ENCODE measurements around the gene CTSK.

DNA sequence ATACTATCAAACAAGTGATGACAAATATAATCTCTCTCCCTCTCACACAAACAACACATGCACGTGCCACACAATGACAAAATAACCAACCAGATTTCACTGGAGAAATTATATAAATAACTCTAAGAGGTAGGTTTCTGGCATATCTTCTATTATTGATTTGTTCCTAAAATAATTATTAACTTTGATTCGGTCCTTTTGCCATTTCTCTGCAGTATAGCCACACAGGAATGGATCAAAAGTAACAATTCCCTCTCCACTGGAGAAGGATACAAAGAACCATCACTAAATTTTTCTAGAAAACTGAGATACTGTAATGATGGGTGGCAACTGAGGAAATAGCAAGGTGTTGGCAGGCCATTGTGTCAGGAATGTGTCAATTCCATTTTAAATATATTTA, 34.9 kb upstream of the CTSK start:
- TF ChIP-seq, protein P1, sequence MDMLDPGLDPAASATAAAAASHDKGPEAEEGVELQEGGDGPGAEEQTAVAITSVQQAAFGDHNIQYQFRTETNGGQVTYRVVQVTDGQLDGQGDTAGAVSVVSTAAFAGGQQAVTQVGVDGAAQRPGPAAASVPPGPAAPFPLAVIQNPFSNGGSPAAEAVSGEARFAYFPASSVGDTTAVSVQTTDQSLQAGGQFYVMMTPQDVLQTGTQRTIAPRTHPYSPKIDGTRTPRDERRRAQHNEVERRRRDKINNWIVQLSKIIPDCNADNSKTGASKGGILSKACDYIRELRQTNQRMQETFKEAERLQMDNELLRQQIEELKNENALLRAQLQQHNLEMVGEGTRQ (IDR thresholded peaks at IDR 0.05; ENCODE audit: borderline replicate concordance, low read depth, low read length), result no peak
- no peak for TF ChIP-seq EZH2phosphoT487 (IDR thresholded peaks at IDR 0.05; ENCODE audit: borderline replicate concordance, low read depth)
- TF ChIP-seq, protein P2, sequence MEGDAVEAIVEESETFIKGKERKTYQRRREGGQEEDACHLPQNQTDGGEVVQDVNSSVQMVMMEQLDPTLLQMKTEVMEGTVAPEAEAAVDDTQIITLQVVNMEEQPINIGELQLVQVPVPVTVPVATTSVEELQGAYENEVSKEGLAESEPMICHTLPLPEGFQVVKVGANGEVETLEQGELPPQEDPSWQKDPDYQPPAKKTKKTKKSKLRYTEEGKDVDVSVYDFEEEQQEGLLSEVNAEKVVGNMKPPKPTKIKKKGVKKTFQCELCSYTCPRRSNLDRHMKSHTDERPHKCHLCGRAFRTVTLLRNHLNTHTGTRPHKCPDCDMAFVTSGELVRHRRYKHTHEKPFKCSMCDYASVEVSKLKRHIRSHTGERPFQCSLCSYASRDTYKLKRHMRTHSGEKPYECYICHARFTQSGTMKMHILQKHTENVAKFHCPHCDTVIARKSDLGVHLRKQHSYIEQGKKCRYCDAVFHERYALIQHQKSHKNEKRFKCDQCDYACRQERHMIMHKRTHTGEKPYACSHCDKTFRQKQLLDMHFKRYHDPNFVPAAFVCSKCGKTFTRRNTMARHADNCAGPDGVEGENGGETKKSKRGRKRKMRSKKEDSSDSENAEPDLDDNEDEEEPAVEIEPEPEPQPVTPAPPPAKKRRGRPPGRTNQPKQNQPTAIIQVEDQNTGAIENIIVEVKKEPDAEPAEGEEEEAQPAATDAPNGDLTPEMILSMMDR (IDR thresholded peaks at IDR 0.05), result no peak
- no peak for TF ChIP-seq GABPA (IDR thresholded peaks at IDR 0.05; ENCODE audit: low read depth)
- TF ChIP-seq TAF1 (IDR thresholded peaks at IDR 0.05; ENCODE audit: borderline replicate concordance, low read depth, low read length), result no peak
- no peak for TF ChIP-seq YY1 (IDR thresholded peaks at IDR 0.05; ENCODE audit: low read depth)
- no peak for TF ChIP-seq SMC3 (IDR thresholded peaks at IDR 0.05; ENCODE audit: low read depth, low read length)
- no peak for TF ChIP-seq EP300 (IDR thresholded peaks at IDR 0.05; ENCODE audit: borderline replicate concordance in 1 of 2, low read depth in 1 of 2, low read length in 1 of 2)
- TF ChIP-seq TCF12 (IDR thresholded peaks at IDR 0.05), result no peak
- TF ChIP-seq RCOR1 (IDR thresholded peaks at IDR 0.05; ENCODE audit: low read length), result no peak
- no peak for TF ChIP-seq POLR2AphosphoS5 (IDR thresholded peaks at IDR 0.05; ENCODE audit: low read depth, low read length)
- TF ChIP-seq, protein P3, sequence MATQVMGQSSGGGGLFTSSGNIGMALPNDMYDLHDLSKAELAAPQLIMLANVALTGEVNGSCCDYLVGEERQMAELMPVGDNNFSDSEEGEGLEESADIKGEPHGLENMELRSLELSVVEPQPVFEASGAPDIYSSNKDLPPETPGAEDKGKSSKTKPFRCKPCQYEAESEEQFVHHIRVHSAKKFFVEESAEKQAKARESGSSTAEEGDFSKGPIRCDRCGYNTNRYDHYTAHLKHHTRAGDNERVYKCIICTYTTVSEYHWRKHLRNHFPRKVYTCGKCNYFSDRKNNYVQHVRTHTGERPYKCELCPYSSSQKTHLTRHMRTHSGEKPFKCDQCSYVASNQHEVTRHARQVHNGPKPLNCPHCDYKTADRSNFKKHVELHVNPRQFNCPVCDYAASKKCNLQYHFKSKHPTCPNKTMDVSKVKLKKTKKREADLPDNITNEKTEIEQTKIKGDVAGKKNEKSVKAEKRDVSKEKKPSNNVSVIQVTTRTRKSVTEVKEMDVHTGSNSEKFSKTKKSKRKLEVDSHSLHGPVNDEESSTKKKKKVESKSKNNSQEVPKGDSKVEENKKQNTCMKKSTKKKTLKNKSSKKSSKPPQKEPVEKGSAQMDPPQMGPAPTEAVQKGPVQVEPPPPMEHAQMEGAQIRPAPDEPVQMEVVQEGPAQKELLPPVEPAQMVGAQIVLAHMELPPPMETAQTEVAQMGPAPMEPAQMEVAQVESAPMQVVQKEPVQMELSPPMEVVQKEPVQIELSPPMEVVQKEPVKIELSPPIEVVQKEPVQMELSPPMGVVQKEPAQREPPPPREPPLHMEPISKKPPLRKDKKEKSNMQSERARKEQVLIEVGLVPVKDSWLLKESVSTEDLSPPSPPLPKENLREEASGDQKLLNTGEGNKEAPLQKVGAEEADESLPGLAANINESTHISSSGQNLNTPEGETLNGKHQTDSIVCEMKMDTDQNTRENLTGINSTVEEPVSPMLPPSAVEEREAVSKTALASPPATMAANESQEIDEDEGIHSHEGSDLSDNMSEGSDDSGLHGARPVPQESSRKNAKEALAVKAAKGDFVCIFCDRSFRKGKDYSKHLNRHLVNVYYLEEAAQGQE (IDR thresholded peaks at IDR 0.05; ENCODE audit: low read depth, low read length), result no peak
- no peak for TF ChIP-seq GATA2 (CRISPR knock-in tag; IDR thresholded peaks at IDR 0.05)
- no peak for TF ChIP-seq ZBTB33 (IDR thresholded peaks at IDR 0.05; ENCODE audit: borderline replicate concordance, low read depth)
